ENCODE results near the gene VAPA.
"Not testable (repeated sequence)": the region's sequence is repeated elsewhere in the genome, so short reads cannot be mapped to it uniquely, and the experiment has no call there.

The VAPA gene

GRCh38 chr18:9885170-9886004 lies 28.4 kb upstream of the VAPA start, which contains the start of gene TXNDC2:
TXNDC2 (plus strand) TSS chr18:9885973; CDS start chr18:9886681, 708 bp downstream.
- DNase-seq (ENCODE audit: low read depth in 2 of 2, low spot score in 1 of 2): no peak

GRCh38 chr18:9886005-9886348 lies 27.8 kb upstream of the VAPA start:
- no peak for DNase-seq (ENCODE audit: low read depth in 2 of 2, low spot score in 1 of 2)

- no peak for DNase-seq (ENCODE audit: low read depth in 2 of 2, low spot score in 1 of 2)
Observed at GRCh38 chr18:9887992-9888391, 25.8 kb upstream of the VAPA start.

GRCh38 chr18:9890196-9890595 lies 23.6 kb upstream of the VAPA start:
- DNase-seq (ENCODE audit: low read depth in 2 of 2, low spot score in 1 of 2): no peak

GRCh38 chr18:9890957-9891356 lies 22.9 kb upstream of the VAPA start:
- DNase-seq (ENCODE audit: low read depth in 2 of 2, low spot score in 1 of 2): no peak

- not testable (repeated sequence) for DNase-seq (ENCODE audit: low read depth in 2 of 2, low spot score in 1 of 2)
Observed at GRCh38 chr18:9891515-9891914, 22.3 kb upstream of the VAPA start.

GRCh38 chr18:9894454-9895068 lies 19.3 kb upstream of the VAPA start:
- no peak for DNase-seq (ENCODE audit: low read depth in 2 of 2, low spot score in 1 of 2)

GRCh38 chr18:9897129-9897528 lies 16.7 kb upstream of the VAPA start:
- DNase-seq (ENCODE audit: low read depth in 2 of 2, low spot score in 1 of 2): no peak

- not testable (repeated sequence) for DNase-seq (ENCODE audit: low read depth in 2 of 2, low spot score in 1 of 2)
Observed at GRCh38 chr18:9897787-9898291, 16.0 kb upstream of the VAPA start.

- DNase-seq (ENCODE audit: low read depth in 2 of 2, low spot score in 1 of 2): no peak
Observed at GRCh38 chr18:9898792-9899549, 14.8 kb upstream of the VAPA start.

GRCh38 chr18:9899550-9899930 lies 14.3 kb upstream of the VAPA start:
- DNase-seq (ENCODE audit: low read depth in 2 of 2, low spot score in 1 of 2): not testable (repeated sequence)

GRCh38 chr18:9900699-9901098 lies 13.1 kb upstream of the VAPA start:
- no peak for DNase-seq (ENCODE audit: low read depth in 2 of 2, low spot score in 1 of 2)

- DNase-seq (ENCODE audit: low read depth in 2 of 2, low spot score in 1 of 2): no peak
Observed at GRCh38 chr18:9901377-9901776, 12.4 kb upstream of the VAPA start.

GRCh38 chr18:9902264-9902663 lies 11.6 kb upstream of the VAPA start:
- DNase-seq (ENCODE audit: low read depth in 2 of 2, low spot score in 1 of 2): not testable (repeated sequence)

- DNase-seq (ENCODE audit: low read depth in 2 of 2, low spot score in 1 of 2): no peak
Observed at GRCh38 chr18:9902832-9903231, 11.0 kb upstream of the VAPA start.

- no peak for DNase-seq (ENCODE audit: low read depth in 2 of 2, low spot score in 1 of 2)
Observed at GRCh38 chr18:9905401-9905922, 8.4 kb upstream of the VAPA start.

- no peak for DNase-seq (ENCODE audit: low read depth in 2 of 2, low spot score in 1 of 2)
Observed at GRCh38 chr18:9906481-9906880, 7.3 kb upstream of the VAPA start.

GRCh38 chr18:9907867-9908266 lies 5.9 kb upstream of the VAPA start:
- DNase-seq (ENCODE audit: low read depth in 2 of 2, low spot score in 1 of 2): no peak

- no peak for DNase-seq (ENCODE audit: low read depth in 2 of 2, low spot score in 1 of 2)
Observed at GRCh38 chr18:9910071-9910470, 3.7 kb upstream of the VAPA start.

- DNase-seq (ENCODE audit: low read depth in 2 of 2, low spot score in 1 of 2): no peak
Observed at GRCh38 chr18:9910661-9911060, 3.2 kb upstream of the VAPA start.

- no peak for DNase-seq (ENCODE audit: low read depth in 2 of 2, low spot score in 1 of 2)
Observed at GRCh38 chr18:9911226-9911625, 2.6 kb upstream of the VAPA start.

- DNase-seq (ENCODE audit: low read depth in 2 of 2, low spot score in 1 of 2): not testable (repeated sequence)
Observed at GRCh38 chr18:9912285-9912684, 1.5 kb upstream of the VAPA start.
